IMR-90 (cell line): ENCODE results near the gene GNB5. TPM values are rescaled to one million over a fixed set of nuclear protein-coding genes. Genes with fewer than 3 reads are reported as not detected.

Source experiments
- ATAC-seq: fragments of 200-7000 bp; cut with Tn5 transposase; 2 replicates; pipeline ENCODE4 v1.9.1; 2020; ENCODE audit warnings: low read depth, mild to moderate bottlenecking, moderate library complexity
- BruUV-seq: library from RNA; stranded (reverse); fragments of 400-500 nt; replicated peaks from 2 replicates; lab custom pipeline; 2021; lab: Mats Ljungman, UMichigan
- CTCF ChIA-PET: fragments of 300-600 bp; formaldehyde crosslinking; extraction: SDS; loops from one replicate; lab custom pipeline; 2021; ENCODE audit warnings: antibody characterized with exemption; lab: Yijun Ruan, JAX
- POLR2A ChIA-PET: fragments of 300-600 bp; sonication (Branson Sonifier 250); formaldehyde crosslinking; loops from one replicate; lab custom pipeline; 2022; ENCODE audit warnings: antibody characterized with exemption; ENCODE audit not compliant: unreplicated experiment; lab: Charles Lee
- DNase-seq: peaks from one replicate; pipeline ENCODE4 v3.0.0; 2013
- H2AFZ ChIP-seq: replicated peaks from 2 replicates; pipeline ENCODE3; 2013; ENCODE audit warnings: low read length, mild to moderate bottlenecking; ENCODE audit not compliant: poor library complexity
- H2AK5ac ChIP-seq: 2 replicates; pipeline ENCODE4 v1.6.1; 2013; ENCODE audit warnings: low read depth, low read length, inconsistent platforms
- H2AK9ac ChIP-seq: replicated peaks from 2 replicates; pipeline ENCODE3; 2013; ENCODE audit warnings: mild to moderate bottlenecking, low read depth, low read length, moderate library complexity; ENCODE audit not compliant: poor library complexity
- H2BK120ac ChIP-seq: 2 replicates; pipeline ENCODE4 v1.6.1; 2013; ENCODE audit warnings: low read depth, low read length, inconsistent platforms
- H2BK15ac ChIP-seq: 3 replicates; pipeline ENCODE4 v1.6.1; 2013; ENCODE audit warnings: low read depth, low read length, inconsistent platforms
- H2BK20ac ChIP-seq: 2 replicates; pipeline ENCODE4 v1.6.1; 2013; ENCODE audit warnings: low read depth, mild to moderate bottlenecking, inconsistent platforms, low read length, moderate library complexity
- H2BK5ac ChIP-seq: 2 replicates; pipeline ENCODE4 v1.6.1; 2013; ENCODE audit warnings: mild to moderate bottlenecking, low read depth, low read length, inconsistent platforms; ENCODE audit not compliant: poor library complexity, severe bottlenecking
- H3K14ac ChIP-seq: replicated peaks from 2 replicates; pipeline ENCODE4 v1.6.1; 2013; ENCODE audit warnings: low read depth, low read length, inconsistent platforms
- H3K18ac ChIP-seq: 2 replicates; pipeline ENCODE4 v1.6.1; 2013; ENCODE audit warnings: low read depth, low read length, control low read depth
- H3K23ac ChIP-seq: 2 replicates; pipeline ENCODE4 v1.6.1; 2013; ENCODE audit warnings: low read depth, low read length, inconsistent platforms
- H3K27ac ChIP-seq: 2 replicates; pipeline ENCODE4 v1.5.1; 2013; ENCODE audit warnings: mild to moderate bottlenecking, control low read depth, low read length; ENCODE audit not compliant: insufficient read depth
- H3K27me3 ChIP-seq: 2 replicates; pipeline ENCODE4 v1.6.1; 2013; ENCODE audit warnings: low read length; ENCODE audit not compliant: control insufficient read depth, insufficient read depth
- H3K36me3 ChIP-seq: 2 replicates; pipeline ENCODE4 v1.6.1; 2013; ENCODE audit warnings: low read length, mixed read lengths; ENCODE audit not compliant: control insufficient read depth, insufficient read depth
- H3K4ac ChIP-seq: 2 replicates; pipeline ENCODE4 v1.6.1; 2013; ENCODE audit warnings: low read depth, low read length, inconsistent platforms
- H3K4me1 ChIP-seq: 2 replicates; pipeline ENCODE4 v1.6.1; 2013; ENCODE audit warnings: low read length, mixed read lengths; ENCODE audit not compliant: control insufficient read depth, insufficient read depth
- H3K4me2 ChIP-seq: 2 replicates; pipeline ENCODE4 v1.6.1; 2013; ENCODE audit warnings: low read depth, mild to moderate bottlenecking, control low read depth, low read length, moderate library complexity
- H3K4me3 ChIP-seq: 2 replicates; pipeline ENCODE4 v1.5.1; 2013; ENCODE audit warnings: low read depth, mild to moderate bottlenecking, control low read depth, low read length, moderate library complexity; ENCODE audit not compliant: insufficient read depth
- H3K56ac ChIP-seq: 2 replicates; pipeline ENCODE4 v1.6.1; 2013; ENCODE audit warnings: low read length, inconsistent platforms; ENCODE audit not compliant: insufficient read depth; ENCODE audit errors: extremely low read depth
- H3K79me1 ChIP-seq, 2 experiments: 2 replicates each; pipeline ENCODE4 v1.6.1; 2013; ENCODE audit warnings: low read length in 2 of 2, inconsistent platforms in 1 of 2, low read depth in 1 of 2
- H3K9ac ChIP-seq: 2 replicates; pipeline ENCODE4 v1.6.1; 2013; ENCODE audit warnings: low read depth, low read length, control low read depth
- H3K9me1 ChIP-seq: 2 replicates; pipeline ENCODE4 v1.6.1; 2013; ENCODE audit warnings: low read length, inconsistent platforms; ENCODE audit not compliant: insufficient read depth
- H3K9me3 ChIP-seq: 2 replicates; pipeline ENCODE4 v1.6.1; 2013; ENCODE audit warnings: low read length; ENCODE audit not compliant: control insufficient read depth, insufficient read depth
- H4K20me1 ChIP-seq: 2 replicates; pipeline ENCODE4 v1.6.1; 2013; ENCODE audit warnings: low read length, inconsistent platforms; ENCODE audit not compliant: insufficient read depth
- H4K5ac ChIP-seq: 2 replicates; pipeline ENCODE4 v1.6.1; 2013; ENCODE audit warnings: mild to moderate bottlenecking, low read depth, low read length, control low read depth
- H4K8ac ChIP-seq, 2 experiments: 2 replicates each; pipeline ENCODE4 v1.6.1; 2013; ENCODE audit warnings: low read depth in 2 of 2, low read length in 2 of 2, control low read depth in 1 of 2, inconsistent platforms in 1 of 2
- H4K91ac ChIP-seq: 2 replicates; pipeline ENCODE4 v1.6.1; 2013; ENCODE audit warnings: low read depth, low read length, inconsistent platforms; ENCODE audit not compliant: insufficient read depth
- FOS ChIP-seq: fragments of 150-350 bp; IDR thresholded peaks from 2 replicates; pipeline ENCODE4 v1.6.1; 2016; ENCODE audit warnings: low read depth, low read length
- RFX5 ChIP-seq: IDR thresholded peaks from 2 replicates; pipeline ENCODE4 v1.8.0; 2012; ENCODE audit warnings: low read depth, mild to moderate bottlenecking, low read length, moderate library complexity
- WGBS, 2 experiments: methylation state at CpG; one replicate each; pipeline versions ENCODE4 v1.1.5 to v1.1.7; 2013; ENCODE audit warnings: missing lambda C conversion rate in 2 of 2; ENCODE audit not compliant: insufficient read length in 1 of 2; ENCODE audit errors: extremely low coverage in 2 of 2; 5-methylcytosine and 5-hydroxymethylcytosine counted together
- dilution Hi-C: fragments of 300-500 bp; cut with HindIII; formaldehyde crosslinking; loops from one replicate; pipeline ENCODE4 v1.14.3; 2018; ENCODE audit warnings: low sequenced_read_pairs; ENCODE audit not compliant: unreplicated experiment
- in situ Hi-C: fragments of 300-500 bp; cut with MboI; formaldehyde crosslinking; loops from 3 replicates; pipeline ENCODE4 v1.14.3; 2019; ENCODE audit warnings: low sequenced_read_pairs, inconsistent platforms, mixed read lengths
- intact Hi-C: fragments of 100-400 bp; cut with micrococcal nuclease; formaldehyde crosslinking; loops from 2 replicates; pipeline ENCODE4 v1.10.0; 2022
- polyA plus RNA-seq, 3 experiments: library from polyadenylated mRNA; depleted of rRNA; stranded (reverse); fragments of >200 nt; gene quantifications; 2 replicates each; pipeline ENCODE4 v1.2.3, GENCODE V29; 2012; ENCODE audit warnings: low replicate concordance in 1 of 3
- total RNA-seq: library from RNA; depleted of rRNA; stranded (reverse); fragments of >200 nt; gene quantifications from 2 replicates; pipeline ENCODE4 v1.2.3, GENCODE V29; 2012

GNB5 gene
- total and polyA plus RNA-seq, 2 of the 4 experiments (the other 2 are of a cell fraction) = 27.7 to 33.2 TPM

DNA sequence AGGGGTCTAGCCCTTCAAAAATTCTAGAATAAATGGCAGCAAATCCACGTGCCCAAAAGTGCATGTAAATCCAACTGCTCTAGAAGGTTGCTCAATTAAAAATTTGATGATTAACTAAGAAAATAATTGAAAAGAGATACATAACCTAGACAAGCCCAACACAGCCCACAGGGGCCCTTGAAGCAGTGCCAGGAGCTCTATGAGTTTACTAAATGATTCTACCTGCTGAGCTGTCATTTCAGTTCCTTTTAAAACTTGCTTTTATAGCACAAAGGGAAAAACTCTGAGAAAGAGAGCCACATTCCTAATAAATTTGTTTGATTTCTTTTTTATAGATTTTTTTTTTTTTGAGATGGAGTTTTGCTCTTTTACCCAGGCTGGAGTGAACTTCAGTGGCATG is 38.9 kb upstream of the GNB5 start:
- Histone ChIP-seq H2BK15ac (no peak overlapping the region), H3K9me1 (peaks cover 3% of the 10 kb centered on the region)
- POLR2A ChIA-PET = no interaction called here

More for the DNA sequence above, 38.9 kb upstream of the GNB5 start:
- Histone ChIP-seq H2BK20ac (no peak overlapping the region), H3K18ac (no peak overlapping the region), H2AFZ (no peak overlapping the region), H4K5ac (no peak overlapping the region), H3K9me3 (no peaks in the 10 kb centered on the region), H3K79me1 (no peaks in the 10 kb centered on the region), H3K4me3 (no peak overlapping the region), H2BK5ac (no peak overlapping the region), H3K56ac (no peak overlapping the region), H2AK5ac (no peak overlapping the region), H3K4me1 (peaks cover 5% of the 10 kb centered on the region), H4K8ac (no peak overlapping the region), H3K4me2 (no peak overlapping the region), H3K9ac (no peak overlapping the region), H3K36me3 (no peaks in the 10 kb centered on the region), H3K27ac (no peak overlapping the region), H2AK9ac (no peak overlapping the region), H3K4ac (no peak overlapping the region), H3K27me3 (peaks cover 8% of the 10 kb centered on the region), H3K23ac (no peak overlapping the region), H4K20me1 (no peaks in the 10 kb centered on the region), H2BK120ac (no peak overlapping the region), H3K14ac (no peak overlapping the region), H4K91ac (no peak overlapping the region)
- CTCF ChIA-PET = no interaction called here
- DNase-seq (no peak), ATAC-seq (no peak)
- in situ Hi-C loops = no loop called here
- TF ChIP-seq FOS (no peak), RFX5 (no peak)
- no CpG with 5 or more reads among the region's 1 CpG for WGBS, 2 experiments
- BruUV-seq = no TSS peak
- intact Hi-C loops = no loop called here
- dilution Hi-C loops = no loop called here
